ENCODE measurements around the gene CYB561D1.

GRCh38 chr1:109499081-109499480 is 5.2 kb downstream of the CYB561D1 start:
- no peak for TF ChIP-seq POLR2AphosphoS5 (IDR thresholded peaks at IDR 0.05; ENCODE audit: low read depth)
- TF ChIP-seq, protein P1, sequence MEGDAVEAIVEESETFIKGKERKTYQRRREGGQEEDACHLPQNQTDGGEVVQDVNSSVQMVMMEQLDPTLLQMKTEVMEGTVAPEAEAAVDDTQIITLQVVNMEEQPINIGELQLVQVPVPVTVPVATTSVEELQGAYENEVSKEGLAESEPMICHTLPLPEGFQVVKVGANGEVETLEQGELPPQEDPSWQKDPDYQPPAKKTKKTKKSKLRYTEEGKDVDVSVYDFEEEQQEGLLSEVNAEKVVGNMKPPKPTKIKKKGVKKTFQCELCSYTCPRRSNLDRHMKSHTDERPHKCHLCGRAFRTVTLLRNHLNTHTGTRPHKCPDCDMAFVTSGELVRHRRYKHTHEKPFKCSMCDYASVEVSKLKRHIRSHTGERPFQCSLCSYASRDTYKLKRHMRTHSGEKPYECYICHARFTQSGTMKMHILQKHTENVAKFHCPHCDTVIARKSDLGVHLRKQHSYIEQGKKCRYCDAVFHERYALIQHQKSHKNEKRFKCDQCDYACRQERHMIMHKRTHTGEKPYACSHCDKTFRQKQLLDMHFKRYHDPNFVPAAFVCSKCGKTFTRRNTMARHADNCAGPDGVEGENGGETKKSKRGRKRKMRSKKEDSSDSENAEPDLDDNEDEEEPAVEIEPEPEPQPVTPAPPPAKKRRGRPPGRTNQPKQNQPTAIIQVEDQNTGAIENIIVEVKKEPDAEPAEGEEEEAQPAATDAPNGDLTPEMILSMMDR (IDR thresholded peaks at IDR 0.05; ENCODE audit: insufficient read depth, low read length) = no peak
- no peak for TF ChIP-seq GABPA (IDR thresholded peaks at IDR 0.05; ENCODE audit: low read depth)
- no peak for TF ChIP-seq REST (IDR thresholded peaks at IDR 0.05; ENCODE audit: insufficient replicate concordance, low read depth)
- no peak for TF ChIP-seq SPI1 (IDR thresholded peaks at IDR 0.05; ENCODE audit: borderline replicate concordance, low read depth)

Data from HL-60 (cell line).